SK-N-SH (cell line): ENCODE measurements around the gene CTSS. TPM values are rescaled to one million over a fixed set of nuclear protein-coding genes. Genes with fewer than 3 reads are reported as not detected.

Source experiments
- CTCF ChIA-PET: fragments of 300-600, 350-600 bp; formaldehyde crosslinking; extraction: SDS; loops from one replicate; lab custom pipeline; 2021; lab: Yijun Ruan, JAX
- POLR2A ChIA-PET: fragments of 350-600 bp; sonication (Branson Sonifier 250); formaldehyde crosslinking; extraction: SDS; loops from one replicate; lab custom pipeline; 2020; ENCODE audit warnings: antibody characterized with exemption, inconsistent platforms; lab: Yijun Ruan, JAX
- DNase-seq: peaks from one replicate; pipeline ENCODE4 v3.0.0; 2012
- H2AFZ ChIP-seq: fragments of 200-600 bp; sonication (generic); 2 replicates; pipeline ENCODE4 v1.8.1; 2016; ENCODE audit warnings: antibody characterized with exemption, mild to moderate bottlenecking, low read depth
- H3F3A ChIP-seq: fragments of 200-600 bp; sonication (generic); replicated peaks from 2 replicates; pipeline ENCODE3; 2016; ENCODE audit warnings: antibody characterized with exemption, mild to moderate bottlenecking; ENCODE audit not compliant: insufficient read depth
- H3K27ac ChIP-seq, 2 experiments: fragments of 200-500 bp in 1 of 2; fragments of 200-600 bp in 1 of 2; sonication (Bioruptor generic) in 1 of 2; sonication (generic), shearing (Covaris generic) in 1 of 2; 2 replicates each; pipeline versions ENCODE4 v1.5.1 to v1.6.1; 2014 to 2016; ENCODE audit warnings: low read depth in 2 of 2, inconsistent platforms in 1 of 2, low read length in 1 of 2, mild to moderate bottlenecking in 1 of 2, mixed read lengths in 1 of 2
- H3K27me3 ChIP-seq: fragments of 200-600 bp; sonication (generic), shearing (Covaris generic); 2 replicates; pipeline ENCODE4 v1.6.1; 2016; ENCODE audit warnings: mixed run types; ENCODE audit not compliant: insufficient read depth
- H3K36me3 ChIP-seq, 2 experiments: fragments of 200-500 bp in 1 of 2; fragments of 200-600 bp in 1 of 2; sonication (Bioruptor generic) in 1 of 2; sonication (generic) in 1 of 2; replicated peaks in 1 of 2; 2 replicates each; pipeline versions ENCODE3 to v1.5.1; 2014 to 2016; ENCODE audit warnings: low read length in 1 of 2, mild to moderate bottlenecking in 1 of 2; ENCODE audit not compliant: insufficient read depth in 2 of 2, control insufficient read depth in 1 of 2
- H3K4me1 ChIP-seq, 2 experiments: fragments of 200-500 bp in 1 of 2; fragments of 200-600 bp in 1 of 2; sonication (Bioruptor generic) in 1 of 2; sonication (generic), shearing (Covaris generic) in 1 of 2; 2 replicates each; pipeline versions ENCODE4 v1.5.1 to v1.6.1; 2014 to 2016; ENCODE audit warnings: low read depth in 1 of 2, low read length in 1 of 2, mixed run types in 1 of 2; ENCODE audit not compliant: insufficient read depth in 2 of 2, control insufficient read depth in 1 of 2
- H3K4me2 ChIP-seq: fragments of 200-600 bp; sonication (generic), shearing (Covaris generic); 2 replicates; pipeline ENCODE4 v1.6.1; 2017; ENCODE audit warnings: mixed run types
- H3K4me3 ChIP-seq, 2 experiments: fragments of 200-500 bp in 1 of 2; fragments of 200-600 bp in 1 of 2; sonication (Bioruptor generic) in 1 of 2; sonication (generic), shearing (Covaris generic) in 1 of 2; 2 replicates each; pipeline versions ENCODE4 v1.5.1 to v1.8.1; 2014 to 2016; ENCODE audit warnings: low read depth in 2 of 2, inconsistent platforms in 1 of 2, low read length in 1 of 2, mild to moderate bottlenecking in 1 of 2, mixed read lengths in 1 of 2, moderate library complexity in 1 of 2
- H3K79me2 ChIP-seq: fragments of 200-600 bp; sonication (generic); 2 replicates; pipeline ENCODE4 v1.8.1; 2017; ENCODE audit warnings: mild to moderate bottlenecking; ENCODE audit not compliant: insufficient read depth
- H3K9ac ChIP-seq: fragments of 200-600 bp; sonication (generic); 2 replicates; pipeline ENCODE4 v1.6.1; 2017; ENCODE audit warnings: mixed run types
- H3K9me2 ChIP-seq: fragments of 200-600 bp; sonication (generic); 2 replicates; pipeline ENCODE4 v1.6.1; 2017; ENCODE audit warnings: mixed run types
- H3K9me3 ChIP-seq: fragments of 200-600 bp; sonication (generic); 2 replicates; pipeline ENCODE4 v1.6.1; 2017; ENCODE audit warnings: mixed run types, mild to moderate bottlenecking, moderate library complexity
- H4K20me1 ChIP-seq: fragments of 200-600 bp; sonication (generic); 2 replicates; pipeline ENCODE4 v1.6.1; 2017; ENCODE audit warnings: mild to moderate bottlenecking, mixed run types; ENCODE audit not compliant: insufficient read depth
- ELF1 ChIP-seq: IDR thresholded peaks from 2 replicates; pipeline ENCODE4 v1.4.0; 2012
- EP300 ChIP-seq, 2 experiments: IDR thresholded peaks; 2 replicates each; pipeline versions ENCODE4 v1.4.0 to v1.6.1; 2012; ENCODE audit warnings: borderline replicate concordance in 1 of 2, low read depth in 1 of 2, low read length in 1 of 2
- EZH2phosphoT487 ChIP-seq: fragments of 200-600 bp; sonication (generic); IDR thresholded peaks from 2 replicates; pipeline ENCODE4 v1.6.1; 2017; ENCODE audit warnings: low read depth, mixed run types, mild to moderate bottlenecking, antibody characterized with exemption, moderate library complexity, borderline replicate concordance
- FOSL2 ChIP-seq: IDR thresholded peaks from 2 replicates; pipeline ENCODE4 v1.4.0; 2012; ENCODE audit warnings: low read depth, mild to moderate bottlenecking, moderate library complexity, borderline replicate concordance
- FOXJ3 ChIP-seq: sonication (generic); formaldehyde crosslinking; IDR thresholded peaks from 2 replicates; pipeline ENCODE4 v1.5.1; 2020; ENCODE audit warnings: mild to moderate bottlenecking, missing genetic modification reagents
- FOXM1 ChIP-seq: IDR thresholded peaks from 2 replicates; pipeline ENCODE4 v1.4.0; 2012; ENCODE audit warnings: low read depth, mild to moderate bottlenecking
- GATA2 ChIP-seq: sonication (generic); formaldehyde crosslinking; IDR thresholded peaks from 2 replicates; pipeline ENCODE4 v1.5.0; 2020; ENCODE audit warnings: mild to moderate bottlenecking, missing genetic modification reagents
- MEF2A ChIP-seq: IDR thresholded peaks from 2 replicates; pipeline ENCODE4 v1.4.0; 2012; ENCODE audit warnings: low read depth, borderline replicate concordance
- NFIC ChIP-seq: IDR thresholded peaks from 2 replicates; pipeline ENCODE4 v1.4.0; 2012; ENCODE audit warnings: borderline replicate concordance
- NRF1 ChIP-seq: IDR thresholded peaks from 2 replicates; pipeline ENCODE4 v1.6.1; 2012; ENCODE audit warnings: low read depth, mild to moderate bottlenecking, low read length
- RCOR1 ChIP-seq: fragments of 150-350 bp; IDR thresholded peaks from 2 replicates; pipeline ENCODE4 v1.6.1; 2017; ENCODE audit warnings: antibody characterized with exemption, low read length
- REST ChIP-seq: IDR thresholded peaks from 2 replicates; pipeline ENCODE4 v1.6.1; 2012; ENCODE audit warnings: mild to moderate bottlenecking, low read depth, low read length, moderate library complexity
- RFX5 ChIP-seq: IDR thresholded peaks from 2 replicates; pipeline ENCODE4 v1.6.1; 2012; ENCODE audit warnings: mild to moderate bottlenecking, improper control_type of control experiment, low read length
- RXRA ChIP-seq: IDR thresholded peaks from 2 replicates; pipeline ENCODE4 v1.4.0; 2012; ENCODE audit warnings: low read depth, mild to moderate bottlenecking, borderline replicate concordance
- SIN3A ChIP-seq: IDR thresholded peaks from 2 replicates; pipeline ENCODE4 v1.6.1; 2012; ENCODE audit warnings: low read depth, mild to moderate bottlenecking, low read length, moderate library complexity, borderline replicate concordance
- TCF12 ChIP-seq: IDR thresholded peaks from 2 replicates; pipeline ENCODE4 v1.4.0; 2012
- USF1 ChIP-seq: IDR thresholded peaks from 2 replicates; pipeline ENCODE4 v1.4.0; 2012; ENCODE audit warnings: low read depth, borderline replicate concordance
- YY1 ChIP-seq: IDR thresholded peaks from 2 replicates; pipeline ENCODE4 v1.4.0; 2012; ENCODE audit warnings: low read depth, mild to moderate bottlenecking
- WGBS: methylation state at CpG from one replicate; pipeline ENCODE4 v1.1.6; 2017; ENCODE audit warnings: low lambda C conversion rate; 5-methylcytosine and 5-hydroxymethylcytosine counted together
- polyA plus RNA-seq, 3 experiments: library from polyadenylated mRNA; depleted of rRNA; stranded (reverse); fragments of >200 nt; gene quantifications; 2 replicates each; pipeline ENCODE4 v1.2.3, GENCODE V29; 2012
- TF ChIP-seq, protein P1 (sequence below): IDR thresholded peaks from 2 replicates; pipeline ENCODE4 v1.4.0; 2012; ENCODE audit warnings: low read depth
- TF ChIP-seq, protein P2 (sequence below): fragments of 150-350 bp; IDR thresholded peaks from 2 replicates; pipeline ENCODE4 v1.6.1; 2017; ENCODE audit warnings: antibody characterized with exemption, low read length, low read depth, borderline replicate concordance

Gene CTSS
- polyA plus RNA-seq, 1 of the 3 experiments (the other 2 are of a cell fraction) = 1.4 TPM

DNA sequence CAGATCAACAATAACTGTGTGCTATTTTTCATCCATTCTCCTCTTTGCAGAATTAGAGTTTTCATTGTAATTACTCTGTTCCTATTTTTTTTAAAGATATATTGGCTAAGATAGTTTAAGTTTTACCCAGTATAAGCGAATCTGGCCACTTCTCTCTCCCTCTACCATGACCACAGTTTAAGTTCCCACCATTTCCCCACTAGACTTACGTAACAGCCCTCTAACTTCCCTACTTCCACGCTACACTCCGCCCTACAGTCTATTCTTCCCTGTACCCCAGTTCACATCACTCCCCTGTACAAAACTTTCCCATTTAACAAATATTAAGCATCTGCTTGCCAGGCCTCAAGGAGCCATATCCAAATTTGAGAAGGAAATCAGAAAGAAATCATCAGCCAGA lies 26.0 kb upstream of the CTSS start:
- no peak overlapping the region for H3K27ac ChIP-seq
- DNase-seq = no peak
- no peaks in the 10 kb centered on the region for H3K9me2 ChIP-seq
- TF ChIP-seq EP300 (IDR thresholded peaks at IDR 0.05; ENCODE audit: borderline replicate concordance in 1 of 2, low read depth in 1 of 2, low read length in 1 of 2) (no peak), RCOR1 (no peak), RFX5 (no peak), FOXM1 (no peak)
- TF ChIP-seq, protein P1, sequence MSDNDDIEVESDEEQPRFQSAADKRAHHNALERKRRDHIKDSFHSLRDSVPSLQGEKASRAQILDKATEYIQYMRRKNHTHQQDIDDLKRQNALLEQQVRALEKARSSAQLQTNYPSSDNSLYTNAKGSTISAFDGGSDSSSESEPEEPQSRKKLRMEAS = no peak
- TF ChIP-seq, all 33 proteins: peak for 0
- 94% methylated on average over 4 of the region's 4 CpGs for WGBS
- Histone ChIP-seq H3K79me2 (no peaks in the 10 kb centered on the region), H3K36me3 (peaks cover 5 to 13% of the 10 kb centered on the region in 2 experiments), H3F3A (no peaks in the 10 kb centered on the region), H3K4me1 (no peaks in the 10 kb centered on the region), H3K27me3 (no peaks in the 10 kb centered on the region), H3K9ac (no peak overlapping the region), H3K9me3 (no peaks in the 10 kb centered on the region), H2AFZ (no peak overlapping the region), H3K4me2 (no peak overlapping the region), H4K20me1 (no peaks in the 10 kb centered on the region), H3K4me3 (no peak overlapping the region)
- ChIA-PET POLR2A (no interaction called here), CTCF (interaction anchor here (1.1 kb wide), 1 partner anchor 21 kb away, joined by 3 read pairs; no protein-coding TSS in a partner anchor)

DNA sequence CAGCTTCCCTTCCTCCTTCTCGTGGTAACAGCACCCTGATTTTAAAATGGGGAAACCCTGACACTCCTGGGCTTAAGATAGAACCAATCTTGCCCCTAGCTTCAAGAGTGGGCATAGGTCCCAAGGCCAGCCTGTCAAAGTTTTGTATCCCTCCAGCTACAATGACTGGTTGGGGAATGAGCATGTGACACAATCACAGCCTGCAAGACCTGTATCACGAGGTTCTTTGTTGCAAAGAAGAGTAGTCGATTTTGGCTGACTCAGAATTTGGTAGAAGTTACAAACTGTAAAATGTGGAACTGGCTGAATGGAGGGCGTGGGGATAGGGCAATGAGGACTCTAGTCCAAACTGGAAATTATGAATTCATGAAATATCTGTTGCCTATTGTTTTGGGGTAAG lies 23.8 kb upstream of the CTSS start:
- Histone ChIP-seq H3K9ac (no peak overlapping the region), H3F3A (no peaks in the 10 kb centered on the region), H3K4me2 (no peak overlapping the region), H3K4me1 (no peaks in the 10 kb centered on the region), H3K4me3 (no peak overlapping the region), H3K27ac (no peak overlapping the region), H3K9me3 (no peaks in the 10 kb centered on the region), H3K36me3 (no peaks in the 10 kb centered on the region), H3K27me3 (no peaks in the 10 kb centered on the region), H3K79me2 (no peaks in the 10 kb centered on the region), H3K9me2 (no peaks in the 10 kb centered on the region), H4K20me1 (no peaks in the 10 kb centered on the region), H2AFZ (no peak overlapping the region)
- ChIA-PET POLR2A (no interaction called here), CTCF (interaction anchor here (1.2 kb wide), 1 partner anchor 9 kb away, joined by 3 read pairs; no protein-coding TSS in a partner anchor)
- DNase-seq = no peak
- WGBS = 73% methylated on average over 4 of the region's 4 CpGs
- TF ChIP-seq REST (no peak), RXRA (no peak), YY1 (no peak), SIN3A (no peak), TCF12 (no peak), NRF1 (no peak), NFIC (no peak), EZH2phosphoT487 (no peak), RCOR1 (no peak), FOSL2 (no peak), ELF1 (no peak), USF1 (no peak), MEF2A (no peak), GATA2 (CRISPR knock-in tag) (no peak), FOXM1 (no peak), RFX5 (no peak), FOXJ3 (no peak)
- TF ChIP-seq, protein P1 = no peak
- TF ChIP-seq, protein P2, sequence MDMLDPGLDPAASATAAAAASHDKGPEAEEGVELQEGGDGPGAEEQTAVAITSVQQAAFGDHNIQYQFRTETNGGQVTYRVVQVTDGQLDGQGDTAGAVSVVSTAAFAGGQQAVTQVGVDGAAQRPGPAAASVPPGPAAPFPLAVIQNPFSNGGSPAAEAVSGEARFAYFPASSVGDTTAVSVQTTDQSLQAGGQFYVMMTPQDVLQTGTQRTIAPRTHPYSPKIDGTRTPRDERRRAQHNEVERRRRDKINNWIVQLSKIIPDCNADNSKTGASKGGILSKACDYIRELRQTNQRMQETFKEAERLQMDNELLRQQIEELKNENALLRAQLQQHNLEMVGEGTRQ = no peak
